Gastrocnemius medialis (tissue), 4 donors: Measurements from ENCODE around the gene HTT.

ENCODE experiments used
- POLR2A ChIP-seq, 2 donors: fragments of 450-650 bp; IDR thresholded peaks; one replicate each; pipeline ENCODE4 v1.6.1; 2017; ENCODE audit warnings: antibody characterized with exemption in 2 of 2, mild to moderate bottlenecking in 2 of 2, moderate library complexity in 2 of 2
- TF ChIP-seq, protein P1 (sequence below), 5 experiments: fragments of 450-650 bp in 3 of 5; fragments of 200-600 bp in 2 of 5; sonication (generic) in 2 of 5; IDR thresholded peaks in 4 of 5; conservative IDR thresholded peaks in 1 of 5; 1 replicate in 4 of 5; 2 replicates in 1 of 5; pipeline ENCODE4 v1.5.1; 2016 to 2019; ENCODE audit warnings: antibody characterized with exemption in 5 of 5, mild to moderate bottlenecking in 3 of 5, moderate library complexity in 3 of 5

DNA sequence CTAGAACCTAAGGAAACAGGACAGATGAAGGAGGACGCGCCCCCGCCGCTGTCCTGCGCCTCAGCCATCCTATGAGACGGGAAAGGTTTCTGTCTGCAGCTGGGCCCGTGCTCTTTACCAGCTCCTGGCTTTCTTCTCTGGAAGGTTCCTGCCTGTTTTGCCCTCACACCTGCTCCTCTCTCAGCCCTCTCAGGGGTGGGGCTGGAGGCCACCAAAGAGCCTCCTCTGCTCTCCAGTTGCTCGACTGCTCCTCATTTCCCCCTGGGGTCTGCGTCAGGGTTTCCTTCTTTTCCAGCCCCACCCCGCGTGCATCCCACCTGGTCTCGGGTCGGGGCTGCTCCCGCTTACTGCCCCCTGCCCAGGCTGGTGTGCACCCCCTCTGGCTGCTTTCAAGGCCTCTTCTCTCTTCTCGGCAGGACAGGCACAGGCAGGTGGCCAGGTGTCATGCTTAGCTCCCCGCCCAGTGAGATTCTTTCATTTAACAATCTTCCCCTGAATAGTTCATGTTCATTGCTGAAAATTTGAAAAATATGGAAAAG, 4.8 kb upstream of the HTT start:
- TF ChIP-seq, protein P1, sequence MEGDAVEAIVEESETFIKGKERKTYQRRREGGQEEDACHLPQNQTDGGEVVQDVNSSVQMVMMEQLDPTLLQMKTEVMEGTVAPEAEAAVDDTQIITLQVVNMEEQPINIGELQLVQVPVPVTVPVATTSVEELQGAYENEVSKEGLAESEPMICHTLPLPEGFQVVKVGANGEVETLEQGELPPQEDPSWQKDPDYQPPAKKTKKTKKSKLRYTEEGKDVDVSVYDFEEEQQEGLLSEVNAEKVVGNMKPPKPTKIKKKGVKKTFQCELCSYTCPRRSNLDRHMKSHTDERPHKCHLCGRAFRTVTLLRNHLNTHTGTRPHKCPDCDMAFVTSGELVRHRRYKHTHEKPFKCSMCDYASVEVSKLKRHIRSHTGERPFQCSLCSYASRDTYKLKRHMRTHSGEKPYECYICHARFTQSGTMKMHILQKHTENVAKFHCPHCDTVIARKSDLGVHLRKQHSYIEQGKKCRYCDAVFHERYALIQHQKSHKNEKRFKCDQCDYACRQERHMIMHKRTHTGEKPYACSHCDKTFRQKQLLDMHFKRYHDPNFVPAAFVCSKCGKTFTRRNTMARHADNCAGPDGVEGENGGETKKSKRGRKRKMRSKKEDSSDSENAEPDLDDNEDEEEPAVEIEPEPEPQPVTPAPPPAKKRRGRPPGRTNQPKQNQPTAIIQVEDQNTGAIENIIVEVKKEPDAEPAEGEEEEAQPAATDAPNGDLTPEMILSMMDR (IDR thresholded peaks at IDR 0.05 in 4 of 5, conservative IDR thresholded peaks at IDR 0.05 in 1 of 5), result no peak
- no peak for TF ChIP-seq POLR2A (IDR thresholded peaks at IDR 0.05)
